K562 (cell line): ENCODE measurements around the gene SLAIN2. TPM values are rescaled to one million over a fixed set of nuclear protein-coding genes. Genes with fewer than 3 reads are reported as not detected.

ENCODE experiments used
- ATF7 ChIP-seq: fragments of 450-650 bp; IDR thresholded peaks from 2 replicates; pipeline ENCODE4 v1.7.1; 2014; ENCODE audit warnings: mild to moderate bottlenecking, moderate library complexity
- CBFA2T3 ChIP-seq: fragments of 450-650 bp; IDR thresholded peaks from 2 replicates; pipeline ENCODE4 v1.6.1; 2017
- CBX2 ChIP-seq: fragments of 200-600 bp; sonication (generic); IDR thresholded peaks from one replicate; pipeline ENCODE4 v1.6.1; 2012; ENCODE audit warnings: mild to moderate bottlenecking, low read length, inconsistent platforms; ENCODE audit not compliant: insufficient read depth, poor library complexity, severe bottlenecking
- DMBX1 ChIP-seq: fragments of 250-450 bp; sonication (Bioruptor Pico); IDR thresholded peaks from 2 replicates; pipeline ENCODE4 v1.8.0; 2022; ENCODE audit warnings: inconsistent platforms, mild to moderate bottlenecking, moderate library complexity, borderline replicate concordance
- EHMT2 ChIP-seq: fragments of 450-650 bp; IDR thresholded peaks from 2 replicates; pipeline ENCODE4 v1.6.1; 2018; ENCODE audit warnings: antibody characterized with exemption
- EP300 ChIP-seq: IDR thresholded peaks from 2 replicates; pipeline ENCODE4 v1.6.1; 2012; ENCODE audit warnings: low read length, improper control_type of control experiment
- ERF ChIP-seq: fragments of 450-650 bp; formaldehyde crosslinking; IDR thresholded peaks from 2 replicates; pipeline ENCODE4 v1.4.0; 2020; ENCODE audit warnings: mild to moderate bottlenecking, mixed read lengths
- FOXJ2 ChIP-seq: fragments of 200-800 bp; sonication (Bioruptor generic); IDR thresholded peaks from 2 replicates; pipeline ENCODE4 v1.6.1; 2016; ENCODE audit warnings: missing genetic modification characterization, missing compliant biosample characterization
- GABPA ChIP-seq: fragments of 200-800 bp; sonication (Bioruptor generic); conservative IDR thresholded peaks from 2 replicates; pipeline ENCODE4 v1.6.1; 2016; ENCODE audit warnings: low read depth, missing genetic modification characterization, missing compliant biosample characterization
- HDAC1 ChIP-seq, 2 experiments: fragments of 450-650 bp; IDR thresholded peaks; 2 replicates each; pipeline ENCODE4 v1.6.1; 2016 to 2017; ENCODE audit warnings: inconsistent platforms in 1 of 2, mild to moderate bottlenecking in 1 of 2, moderate library complexity in 1 of 2
- HNRNPL ChIP-seq: fragments of 200-400 bp; formaldehyde crosslinking; IDR thresholded peaks from 2 replicates; pipeline ENCODE4 v1.6.1; 2017; ENCODE audit warnings: low read depth, mild to moderate bottlenecking, low read length
- MECOM ChIP-seq: fragments of 250-450 bp; sonication (Bioruptor Pico); IDR thresholded peaks from 2 replicates; pipeline ENCODE4 v1.8.0; 2022; ENCODE audit warnings: inconsistent platforms
- MLLT1 ChIP-seq, 2 experiments: fragments of 450-650 bp; IDR thresholded peaks; 2 replicates each; pipeline ENCODE4 v1.6.1; 2016
- MNT ChIP-seq, 2 experiments: fragments of 450-650 bp; conservative IDR thresholded peaks; 2 replicates each; pipeline ENCODE4 v1.6.1; 2017; ENCODE audit warnings: mild to moderate bottlenecking in 2 of 2, moderate library complexity in 2 of 2
- MXI1 ChIP-seq: IDR thresholded peaks from 2 replicates; pipeline ENCODE4 v1.6.1; 2011; ENCODE audit warnings: low read depth, mild to moderate bottlenecking, improper control_type of control experiment, low read length
- NKRF ChIP-seq: fragments of 450-650 bp; IDR thresholded peaks from 2 replicates; pipeline ENCODE4 v1.6.1; 2016; ENCODE audit warnings: borderline replicate concordance
- RNF2 ChIP-seq: sonication (generic); IDR thresholded peaks from 2 replicates; pipeline ENCODE4 v1.6.1; 2016
- SIN3A ChIP-seq, 2 experiments: fragments of 150-350 bp in 1 of 2; IDR thresholded peaks; 2 replicates each; pipeline ENCODE4 v1.6.1; 2011 to 2016; ENCODE audit warnings: borderline replicate concordance in 2 of 2, low read depth in 2 of 2, low read length in 2 of 2, mild to moderate bottlenecking in 2 of 2, moderate library complexity in 2 of 2; ENCODE audit not compliant: control insufficient read depth in 1 of 2
- SMAD4 ChIP-seq: fragments of 250-450 bp; sonication (Bioruptor Pico); conservative IDR thresholded peaks from 2 replicates; pipeline ENCODE4 v1.8.0; 2021; ENCODE audit warnings: inconsistent platforms, mild to moderate bottlenecking, moderate library complexity
- SOX6 ChIP-seq: fragments of 450-650 bp; IDR thresholded peaks from 2 replicates; pipeline ENCODE4 v1.6.1; 2014; ENCODE audit warnings: mild to moderate bottlenecking
- SP1 ChIP-seq: sonication (generic); formaldehyde crosslinking; IDR thresholded peaks from 2 replicates; pipeline ENCODE4 v1.8.1; 2022; ENCODE audit warnings: mild to moderate bottlenecking, missing genetic modification reagents
- TCF3 ChIP-seq: sonication (generic); formaldehyde crosslinking; IDR thresholded peaks from 2 replicates; pipeline ENCODE4 v1.4.0; 2020; ENCODE audit warnings: mild to moderate bottlenecking, missing genetic modification reagents
- polyA plus RNA-seq, 8 experiments: library from polyadenylated mRNA; depleted of rRNA in 4 of 8; stranded (reverse) in 5 of 8; unstranded in 3 of 8; fragments of >200 nt; fragmentation: Nextera tagmentation in 2 of 8; fragmentation: Illumina TruSeq in 1 of 8; extraction: Ambion mirVana in 2 of 8; extraction: Trizol in 1 of 8; gene quantifications; 2 replicates each; pipeline versions ENCODE4 v1.2.1 to v1.2.3, GENCODE V29; 2011 to 2014; ENCODE audit warnings: inconsistent platforms in 1 of 8, missing spikeins in 1 of 8
- total RNA-seq, 7 experiments: library from RNA; depleted of rRNA in 6 of 7; stranded (reverse); fragments of >200 nt in 6 of 7; fragmentation: Illumina TruSeq in 2 of 7; extraction: Trizol in 2 of 7; gene quantifications; 2 replicates each; pipeline versions ENCODE4 v1.2.1 to v1.2.3, GENCODE V29; 2011 to 2021; ENCODE audit warnings: low replicate concordance in 1 of 7
- TF ChIP-seq, protein P1 (sequence below): fragments of 250-450 bp; sonication (Bioruptor Pico); IDR thresholded peaks from 2 replicates; pipeline ENCODE4 v1.5.0; 2020; ENCODE audit warnings: mild to moderate bottlenecking, borderline replicate concordance

The SLAIN2 gene
- total and polyA plus RNA-seq, 9 of the 15 experiments (the other 6 are each of a cell fraction or from before 2014, with no cell fraction given) = 3.5 to 116 (median 35.0) TPM

DNA sequence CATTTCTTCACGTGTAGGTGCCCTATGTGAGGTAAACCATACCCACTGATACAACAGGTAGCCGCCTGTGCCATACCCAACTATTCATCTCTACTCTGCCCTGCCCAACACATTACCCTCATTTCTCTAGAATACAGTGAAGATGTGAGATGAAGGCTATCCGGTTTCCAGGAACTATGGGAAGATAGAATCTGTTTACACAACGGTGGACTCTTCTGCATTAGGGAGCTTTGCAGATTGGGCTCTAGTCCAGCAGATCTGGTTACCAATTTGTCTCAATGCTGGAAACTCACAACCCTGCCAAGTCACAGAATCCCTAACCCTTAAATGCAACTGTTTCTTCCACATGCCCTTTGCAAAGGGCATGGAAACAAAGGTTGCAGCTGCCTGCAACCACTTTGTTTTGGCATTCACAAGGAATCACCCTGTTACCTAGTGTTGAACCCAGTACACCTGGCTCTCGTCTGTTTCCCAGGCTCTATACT lies 6.4 kb upstream of the SLAIN2 start (continued):
- peak; percentile 21; the same call in 1 of the 2 replicates for TF ChIP-seq RNF2
- TF ChIP-seq DMBX1 (CRISPR knock-in tag) = no peak
- TF ChIP-seq MECOM (CRISPR knock-in tag) = 0 out of 2 replicates have a peak, but pooled peaks have one; percentile 35
- TF ChIP-seq MLLT1 (IDR thresholded peaks at IDR 0.05) = no peak
- 0 out of 2 replicates have a peak, but pooled peaks have one; percentile 51 for TF ChIP-seq EHMT2
- peak; percentile 62; the same call in 1 of the 2 replicates for TF ChIP-seq SOX6
- TF ChIP-seq MXI1 = no peak
- TF ChIP-seq ATF7 = 0 out of 2 replicates have a peak, but pooled peaks have one; percentile 16
- TF ChIP-seq EP300 = peak; percentile 83
- TF ChIP-seq GABPA = 0 out of 2 replicates have a peak, but pooled peaks have one; percentile 19
- TF ChIP-seq SIN3A (IDR thresholded peaks at IDR 0.05; ENCODE audit: borderline replicate concordance in 2 of 2, control insufficient read depth in 1 of 2, low read depth in 2 of 2, low read length in 2 of 2) = no peak
- TF ChIP-seq HDAC1 (IDR thresholded peaks at IDR 0.05) = 0 out of 4 replicates have a peak, but pooled peaks of 1 of the 2 experiments have one; percentile 24
- TF ChIP-seq MNT (conservative IDR thresholded peaks at IDR 0.05) = peak in 1 of 2 experiments; percentile 41; a peak in 1 of 4 replicates
- no peak for TF ChIP-seq HNRNPL
- no peak for TF ChIP-seq ERF
- TF ChIP-seq, protein P1, sequence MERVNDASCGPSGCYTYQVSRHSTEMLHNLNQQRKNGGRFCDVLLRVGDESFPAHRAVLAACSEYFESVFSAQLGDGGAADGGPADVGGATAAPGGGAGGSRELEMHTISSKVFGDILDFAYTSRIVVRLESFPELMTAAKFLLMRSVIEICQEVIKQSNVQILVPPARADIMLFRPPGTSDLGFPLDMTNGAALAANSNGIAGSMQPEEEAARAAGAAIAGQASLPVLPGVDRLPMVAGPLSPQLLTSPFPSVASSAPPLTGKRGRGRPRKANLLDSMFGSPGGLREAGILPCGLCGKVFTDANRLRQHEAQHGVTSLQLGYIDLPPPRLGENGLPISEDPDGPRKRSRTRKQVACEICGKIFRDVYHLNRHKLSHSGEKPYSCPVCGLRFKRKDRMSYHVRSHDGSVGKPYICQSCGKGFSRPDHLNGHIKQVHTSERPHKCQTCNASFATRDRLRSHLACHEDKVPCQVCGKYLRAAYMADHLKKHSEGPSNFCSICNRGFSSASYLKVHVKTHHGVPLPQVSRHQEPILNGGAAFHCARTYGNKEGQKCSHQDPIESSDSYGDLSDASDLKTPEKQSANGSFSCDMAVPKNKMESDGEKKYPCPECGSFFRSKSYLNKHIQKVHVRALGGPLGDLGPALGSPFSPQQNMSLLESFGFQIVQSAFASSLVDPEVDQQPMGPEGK (CRISPR knock-in tag) = no peak
- TF ChIP-seq TCF3 = 0 out of 2 replicates have a peak, but pooled peaks have one; percentile 7
- no peak for TF ChIP-seq SP1 (CRISPR knock-in tag)
- no peak for TF ChIP-seq CBX2
- TF ChIP-seq CBFA2T3 = no peak
- TF ChIP-seq SMAD4 (CRISPR knock-in tag) = no peak
- TF ChIP-seq FOXJ2 (tag) = peak; percentile 51
- TF ChIP-seq NKRF = no peak
